K562 (cell line): Measurements from ENCODE around the gene BPHL. TPM values are rescaled to one million over a fixed set of nuclear protein-coding genes. Genes with fewer than 3 reads are reported as not detected.
A peak's percentile ranks its signal among the peaks of the same experiment; 100 is the strongest.

ENCODE experiments used
- ADNP ChIP-seq: fragments of 200-800 bp; sonication (Bioruptor generic); IDR thresholded peaks from 2 replicates; pipeline ENCODE4 v1.6.1; 2016; ENCODE audit warnings: missing genetic modification characterization, missing compliant biosample characterization
- BACH1 ChIP-seq: fragments of 200-800 bp; sonication (Bioruptor generic); IDR thresholded peaks from 2 replicates; pipeline ENCODE4 v1.6.1; 2016; ENCODE audit warnings: missing genetic modification characterization, missing compliant biosample characterization
- COPS2 ChIP-seq: fragments of 450-650 bp; conservative IDR thresholded peaks from 2 replicates; pipeline ENCODE4 v1.6.1; 2016; ENCODE audit warnings: mild to moderate bottlenecking, moderate library complexity
- CXXC5 ChIP-seq: fragments of 250-450 bp; sonication (Bioruptor Pico); IDR thresholded peaks from 2 replicates; pipeline ENCODE4 v1.8.0; 2022; ENCODE audit warnings: inconsistent platforms, mild to moderate bottlenecking, moderate library complexity
- DNMT1 ChIP-seq: fragments of 450-650 bp; IDR thresholded peaks from 2 replicates; pipeline ENCODE4 v1.6.1; 2016; ENCODE audit warnings: antibody characterized with exemption, mild to moderate bottlenecking
- FOSL1 ChIP-seq: fragments of 200-800 bp; sonication (Bioruptor generic); conservative IDR thresholded peaks from 2 replicates; pipeline ENCODE4 v1.6.1; 2016; ENCODE audit warnings: missing genetic modification characterization, missing compliant biosample characterization
- FOXP1 ChIP-seq: sonication (generic); formaldehyde crosslinking; IDR thresholded peaks from 2 replicates; pipeline ENCODE4 v1.8.0; 2022; ENCODE audit warnings: mild to moderate bottlenecking, missing genetic modification reagents
- HMG20A ChIP-seq: fragments of 450-650 bp; formaldehyde crosslinking; conservative IDR thresholded peaks from 2 replicates; pipeline ENCODE4 v1.4.0; 2020; ENCODE audit warnings: mild to moderate bottlenecking, mixed read lengths
- KDM1A ChIP-seq, 2 experiments: fragments of 450-650 bp; IDR thresholded peaks; 2 replicates each; pipeline ENCODE4 v1.6.1; 2016; ENCODE audit warnings: mild to moderate bottlenecking in 2 of 2
- MEF2D ChIP-seq: conservative IDR thresholded peaks from 2 replicates; pipeline ENCODE4 v1.6.1; 2016; ENCODE audit warnings: low read depth, missing genetic modification characterization, missing compliant biosample characterization
- PCBP1 ChIP-seq: fragments of 200-400 bp; formaldehyde crosslinking; IDR thresholded peaks from 2 replicates; pipeline ENCODE4 v1.6.1; 2018; ENCODE audit warnings: mild to moderate bottlenecking, low read depth, low read length; ENCODE audit not compliant: poor library complexity, severe bottlenecking
- TGIF2 ChIP-seq: sonication (generic); formaldehyde crosslinking; IDR thresholded peaks from 2 replicates; pipeline ENCODE4 v1.8.1; 2022; ENCODE audit warnings: mild to moderate bottlenecking, missing genetic modification reagents, moderate library complexity
- ZNF57 ChIP-seq: fragments of 450-650 bp; formaldehyde crosslinking; IDR thresholded peaks from 2 replicates; pipeline ENCODE4 v1.4.0; 2020; ENCODE audit warnings: mild to moderate bottlenecking, moderate library complexity
- polyA plus RNA-seq, 8 experiments: library from polyadenylated mRNA; depleted of rRNA in 4 of 8; stranded (reverse) in 5 of 8; unstranded in 3 of 8; fragments of >200 nt; fragmentation: Nextera tagmentation in 2 of 8; fragmentation: Illumina TruSeq in 1 of 8; extraction: Ambion mirVana in 2 of 8; extraction: Trizol in 1 of 8; gene quantifications; 2 replicates each; pipeline versions ENCODE4 v1.2.1 to v1.2.3, GENCODE V29; 2011 to 2014; ENCODE audit warnings: inconsistent platforms in 1 of 8, missing spikeins in 1 of 8
- total RNA-seq, 7 experiments: library from RNA; depleted of rRNA in 6 of 7; stranded (reverse); fragments of >200 nt in 6 of 7; fragmentation: Illumina TruSeq in 2 of 7; extraction: Trizol in 2 of 7; gene quantifications; 2 replicates each; pipeline versions ENCODE4 v1.2.1 to v1.2.3, GENCODE V29; 2011 to 2021; ENCODE audit warnings: low replicate concordance in 1 of 7
- TF ChIP-seq, protein P1 (sequence below): fragments of 450-650 bp; IDR thresholded peaks from 2 replicates; pipeline ENCODE4 v1.6.1; 2017; ENCODE audit warnings: antibody characterized with exemption, mild to moderate bottlenecking
- TF ChIP-seq, protein P2 (sequence below): fragments of 450-650 bp; IDR thresholded peaks from 2 replicates; pipeline ENCODE4 v1.6.1; 2016; ENCODE audit warnings: low read depth, mild to moderate bottlenecking, moderate library complexity
- TF ChIP-seq, protein P3 (sequence below): sonication (generic); formaldehyde crosslinking; IDR thresholded peaks from 2 replicates; pipeline ENCODE4 v1.8.1; 2022; ENCODE audit warnings: missing genetic modification reagents
- TF ChIP-seq, protein P4 (sequence below): fragments of 450-650 bp; formaldehyde crosslinking; IDR thresholded peaks from 2 replicates; pipeline ENCODE4 v1.4.0; 2022; ENCODE audit warnings: missing genetic modification characterization
- TF ChIP-seq, protein P5 (sequence below), 2 experiments: fragments of 450-650 bp; conservative IDR thresholded peaks; 2 replicates each; pipeline ENCODE4 v1.6.1; 2017; ENCODE audit warnings: mild to moderate bottlenecking in 2 of 2, moderate library complexity in 2 of 2

BPHL gene
- total and polyA plus RNA-seq, 9 of the 15 experiments (the other 6 are each of a cell fraction or from before 2014, with no cell fraction given) = 3.5 to 17.4 (median 8.2) TPM

DNA sequence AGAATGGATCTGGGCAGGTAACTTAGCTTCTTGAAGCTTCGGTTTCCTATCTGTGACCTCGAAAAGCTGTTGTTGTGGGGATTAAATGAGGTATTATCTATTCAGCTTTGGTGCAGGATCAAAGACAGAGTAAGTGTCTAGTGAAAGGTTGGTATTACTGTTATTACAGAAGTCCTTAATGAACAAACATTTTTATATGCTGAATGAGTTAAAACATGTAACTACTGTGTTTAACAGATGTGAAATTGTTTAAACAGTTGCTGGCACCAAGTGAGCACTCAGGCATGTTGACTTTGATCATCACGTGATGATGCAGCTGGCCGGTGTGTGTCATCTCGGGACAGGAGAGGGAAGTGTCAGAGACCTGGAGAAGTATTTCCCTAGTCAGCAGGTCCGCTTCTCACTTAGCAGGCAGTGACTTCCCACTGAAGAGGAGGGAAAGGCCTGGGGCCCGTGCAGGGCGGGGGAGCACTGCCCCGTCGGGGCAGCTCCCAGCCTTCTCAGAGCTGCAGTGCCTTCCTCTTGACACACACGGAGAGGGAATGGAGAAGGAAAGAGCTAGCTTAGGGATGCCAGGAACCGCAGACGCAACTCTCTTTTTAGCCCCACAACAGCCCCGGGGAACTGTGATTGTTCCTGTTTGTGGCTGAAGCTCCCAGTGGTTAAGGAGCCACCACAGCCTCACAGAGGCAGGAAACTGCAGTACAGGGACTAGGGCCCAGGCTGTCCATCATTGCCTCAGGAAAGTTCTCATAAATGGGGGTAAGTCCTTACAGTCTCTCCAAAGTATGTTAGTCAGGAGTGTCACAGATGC, 20.8 kb downstream of the BPHL start (continued):
- TF ChIP-seq PCBP1 (no peak), FOXP1 (CRISPR knock-in tag) (no peak), HMG20A (CRISPR knock-in tag) (no peak), KDM1A (IDR thresholded peaks at IDR 0.05) (no peak), ADNP (tag) (no peak), BACH1 (tag) (no peak), FOSL1 (tag) (peak; percentile 72), DNMT1 (no peak), ZNF57 (CRISPR knock-in tag) (no peak), MEF2D (tag) (no peak), TGIF2 (CRISPR knock-in tag) (no peak), CXXC5 (CRISPR knock-in tag) (peak; percentile 19; the same call in 1 of the 2 replicates), COPS2 (no peak)
- TF ChIP-seq, protein P1, sequence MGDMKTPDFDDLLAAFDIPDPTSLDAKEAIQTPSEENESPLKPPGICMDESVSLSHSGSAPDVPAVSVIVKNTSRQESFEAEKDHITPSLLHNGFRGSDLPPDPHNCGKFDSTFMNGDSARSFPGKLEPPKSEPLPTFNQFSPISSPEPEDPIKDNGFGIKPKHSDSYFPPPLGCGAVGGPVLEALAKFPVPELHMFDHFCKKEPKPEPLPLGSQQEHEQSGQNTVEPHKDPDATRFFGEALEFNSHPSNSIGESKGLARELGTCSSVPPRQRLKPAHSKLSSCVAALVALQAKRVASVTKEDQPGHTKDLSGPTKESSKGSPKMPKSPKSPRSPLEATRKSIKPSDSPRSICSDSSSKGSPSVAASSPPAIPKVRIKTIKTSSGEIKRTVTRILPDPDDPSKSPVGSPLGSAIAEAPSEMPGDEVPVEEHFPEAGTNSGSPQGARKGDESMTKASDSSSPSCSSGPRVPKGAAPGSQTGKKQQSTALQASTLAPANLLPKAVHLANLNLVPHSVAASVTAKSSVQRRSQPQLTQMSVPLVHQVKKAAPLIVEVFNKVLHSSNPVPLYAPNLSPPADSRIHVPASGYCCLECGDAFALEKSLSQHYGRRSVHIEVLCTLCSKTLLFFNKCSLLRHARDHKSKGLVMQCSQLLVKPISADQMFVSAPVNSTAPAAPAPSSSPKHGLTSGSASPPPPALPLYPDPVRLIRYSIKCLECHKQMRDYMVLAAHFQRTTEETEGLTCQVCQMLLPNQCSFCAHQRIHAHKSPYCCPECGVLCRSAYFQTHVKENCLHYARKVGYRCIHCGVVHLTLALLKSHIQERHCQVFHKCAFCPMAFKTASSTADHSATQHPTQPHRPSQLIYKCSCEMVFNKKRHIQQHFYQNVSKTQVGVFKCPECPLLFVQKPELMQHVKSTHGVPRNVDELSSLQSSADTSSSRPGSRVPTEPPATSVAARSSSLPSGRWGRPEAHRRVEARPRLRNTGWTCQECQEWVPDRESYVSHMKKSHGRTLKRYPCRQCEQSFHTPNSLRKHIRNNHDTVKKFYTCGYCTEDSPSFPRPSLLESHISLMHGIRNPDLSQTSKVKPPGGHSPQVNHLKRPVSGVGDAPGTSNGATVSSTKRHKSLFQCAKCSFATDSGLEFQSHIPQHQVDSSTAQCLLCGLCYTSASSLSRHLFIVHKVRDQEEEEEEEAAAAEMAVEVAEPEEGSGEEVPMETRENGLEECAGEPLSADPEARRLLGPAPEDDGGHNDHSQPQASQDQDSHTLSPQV = no peak
- TF ChIP-seq, protein P2, sequence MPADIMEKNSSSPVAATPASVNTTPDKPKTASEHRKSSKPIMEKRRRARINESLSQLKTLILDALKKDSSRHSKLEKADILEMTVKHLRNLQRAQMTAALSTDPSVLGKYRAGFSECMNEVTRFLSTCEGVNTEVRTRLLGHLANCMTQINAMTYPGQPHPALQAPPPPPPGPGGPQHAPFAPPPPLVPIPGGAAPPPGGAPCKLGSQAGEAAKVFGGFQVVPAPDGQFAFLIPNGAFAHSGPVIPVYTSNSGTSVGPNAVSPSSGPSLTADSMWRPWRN = no peak
- TF ChIP-seq, protein P3, sequence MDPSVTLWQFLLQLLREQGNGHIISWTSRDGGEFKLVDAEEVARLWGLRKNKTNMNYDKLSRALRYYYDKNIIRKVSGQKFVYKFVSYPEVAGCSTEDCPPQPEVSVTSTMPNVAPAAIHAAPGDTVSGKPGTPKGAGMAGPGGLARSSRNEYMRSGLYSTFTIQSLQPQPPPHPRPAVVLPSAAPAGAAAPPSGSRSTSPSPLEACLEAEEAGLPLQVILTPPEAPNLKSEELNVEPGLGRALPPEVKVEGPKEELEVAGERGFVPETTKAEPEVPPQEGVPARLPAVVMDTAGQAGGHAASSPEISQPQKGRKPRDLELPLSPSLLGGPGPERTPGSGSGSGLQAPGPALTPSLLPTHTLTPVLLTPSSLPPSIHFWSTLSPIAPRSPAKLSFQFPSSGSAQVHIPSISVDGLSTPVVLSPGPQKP (CRISPR knock-in tag) = no peak
- TF ChIP-seq, protein P4, sequence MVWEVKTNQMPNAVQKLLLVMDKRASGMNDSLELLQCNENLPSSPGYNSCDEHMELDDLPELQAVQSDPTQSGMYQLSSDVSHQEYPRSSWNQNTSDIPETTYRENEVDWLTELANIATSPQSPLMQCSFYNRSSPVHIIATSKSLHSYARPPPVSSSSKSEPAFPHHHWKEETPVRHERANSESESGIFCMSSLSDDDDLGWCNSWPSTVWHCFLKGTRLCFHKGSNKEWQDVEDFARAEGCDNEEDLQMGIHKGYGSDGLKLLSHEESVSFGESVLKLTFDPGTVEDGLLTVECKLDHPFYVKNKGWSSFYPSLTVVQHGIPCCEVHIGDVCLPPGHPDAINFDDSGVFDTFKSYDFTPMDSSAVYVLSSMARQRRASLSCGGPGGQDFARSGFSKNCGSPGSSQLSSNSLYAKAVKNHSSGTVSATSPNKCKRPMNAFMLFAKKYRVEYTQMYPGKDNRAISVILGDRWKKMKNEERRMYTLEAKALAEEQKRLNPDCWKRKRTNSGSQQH (CRISPR knock-in tag) = no peak
- TF ChIP-seq, protein P5, sequence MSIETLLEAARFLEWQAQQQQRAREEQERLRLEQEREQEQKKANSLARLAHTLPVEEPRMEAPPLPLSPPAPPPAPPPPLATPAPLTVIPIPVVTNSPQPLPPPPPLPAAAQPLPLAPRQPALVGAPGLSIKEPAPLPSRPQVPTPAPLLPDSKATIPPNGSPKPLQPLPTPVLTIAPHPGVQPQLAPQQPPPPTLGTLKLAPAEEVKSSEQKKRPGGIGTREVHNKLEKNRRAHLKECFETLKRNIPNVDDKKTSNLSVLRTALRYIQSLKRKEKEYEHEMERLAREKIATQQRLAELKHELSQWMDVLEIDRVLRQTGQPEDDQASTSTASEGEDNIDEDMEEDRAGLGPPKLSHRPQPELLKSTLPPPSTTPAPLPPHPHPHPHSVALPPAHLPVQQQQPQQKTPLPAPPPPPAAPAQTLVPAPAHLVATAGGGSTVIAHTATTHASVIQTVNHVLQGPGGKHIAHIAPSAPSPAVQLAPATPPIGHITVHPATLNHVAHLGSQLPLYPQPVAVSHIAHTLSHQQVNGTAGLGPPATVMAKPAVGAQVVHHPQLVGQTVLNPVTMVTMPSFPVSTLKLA (conservative IDR thresholded peaks at IDR 0.05) = 0 out of 4 replicates have a peak, but pooled peaks of 1 of the 2 experiments have one; percentile 18
